ENCODE data around the gene CTNNA2.

Gene CTNNA2

DNA sequence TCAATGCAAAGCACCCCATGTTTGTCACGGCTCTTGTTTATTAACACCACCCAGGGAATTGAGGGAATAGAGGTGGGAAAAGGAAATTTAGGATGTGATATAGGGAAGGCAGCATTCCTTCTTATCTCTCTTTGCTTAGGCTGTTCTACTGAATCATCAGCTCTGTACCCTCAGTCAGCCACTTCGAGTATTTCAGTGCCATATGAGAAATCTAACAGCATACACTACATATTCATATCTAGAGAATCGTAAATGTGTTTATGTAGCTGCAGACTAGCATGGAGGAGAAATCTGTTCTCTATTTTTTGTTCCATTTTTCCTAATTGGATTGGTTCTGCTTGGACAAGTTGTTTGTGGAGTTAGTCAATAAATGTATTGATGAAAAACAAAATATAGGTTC, 187.8 kb downstream of the CTNNA2 start:
- no peak for DNase-seq (ENCODE audit: extremely low read depth in 1 of 2, low read depth in 1 of 2)

DNA sequence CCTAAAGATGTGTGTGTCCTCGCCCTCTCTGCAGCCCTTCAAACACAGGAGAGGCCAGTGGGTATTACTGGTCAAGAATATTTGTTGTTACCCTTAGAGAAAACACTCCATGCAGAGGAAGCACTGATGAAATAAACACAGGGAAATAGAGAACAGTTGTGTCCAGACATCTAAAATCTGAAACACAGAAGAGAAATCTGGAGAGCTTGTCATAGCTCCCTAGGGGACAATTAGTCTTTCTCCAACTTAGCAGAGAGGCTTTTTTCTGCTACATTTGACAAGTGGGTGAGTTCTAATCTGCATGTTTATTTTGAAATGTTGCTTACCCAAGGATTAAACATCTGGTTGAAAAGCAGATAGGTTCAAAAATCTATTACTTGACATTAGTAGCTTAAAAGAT, 190.1 kb downstream of the CTNNA2 start:
- DNase-seq (ENCODE audit: extremely low read depth in 1 of 2, low read depth in 1 of 2), result no peak

DNA sequence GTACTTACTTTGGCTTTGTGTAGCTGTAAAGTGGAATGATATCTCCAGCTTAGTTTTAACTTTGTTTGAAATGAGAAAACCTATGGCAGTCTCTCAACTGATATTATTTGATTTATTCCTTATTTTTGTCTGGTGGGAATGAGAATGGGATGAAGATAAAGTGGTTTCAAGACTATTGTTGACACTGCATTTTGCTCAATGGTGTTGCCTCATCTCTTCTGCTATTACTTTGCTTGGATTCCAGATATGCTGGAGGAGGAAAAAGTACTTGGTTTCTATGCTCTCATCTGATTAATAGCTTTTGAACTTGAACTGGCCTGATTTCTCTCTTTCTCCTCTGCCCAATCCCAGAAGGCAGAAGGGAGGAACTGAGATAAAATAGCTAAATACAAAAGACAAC, 198.2 kb downstream of the CTNNA2 start:
- no peak for DNase-seq (ENCODE audit: extremely low read depth in 1 of 2, low read depth in 1 of 2)

DNA sequence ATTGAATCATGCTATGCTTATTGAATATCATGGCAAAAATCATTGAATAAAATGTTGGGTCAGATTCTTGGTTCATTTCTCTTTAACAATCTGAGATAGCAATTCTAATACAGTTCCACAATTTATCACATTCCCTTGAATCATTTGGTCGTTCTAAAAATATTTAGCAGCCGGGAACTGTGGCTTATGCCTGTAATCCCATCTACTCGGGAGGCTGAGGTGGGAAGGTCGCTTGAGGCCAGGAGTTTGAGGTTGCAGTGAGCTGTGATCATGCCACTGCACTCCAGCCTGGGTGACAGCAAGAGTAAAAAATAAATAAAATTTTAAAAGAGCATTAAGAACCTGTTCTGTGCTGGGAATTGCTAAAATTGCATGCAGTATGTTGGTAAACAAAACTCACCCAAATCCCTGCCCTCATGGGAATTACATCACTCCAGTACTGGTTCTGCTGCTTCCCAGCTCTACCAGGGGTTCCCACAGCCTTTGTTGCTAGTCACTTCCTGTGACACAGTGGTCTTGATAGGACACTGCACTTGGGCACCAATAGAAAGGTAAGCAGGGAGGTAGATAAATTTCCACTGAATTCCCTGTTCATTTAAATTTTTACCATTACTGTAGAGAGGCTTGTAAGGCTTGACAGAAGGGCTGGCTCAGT, 200.4 kb downstream of the CTNNA2 start:
- DNase-seq (ENCODE audit: extremely low read depth in 1 of 2, low read depth in 1 of 2), result no peak

DNA sequence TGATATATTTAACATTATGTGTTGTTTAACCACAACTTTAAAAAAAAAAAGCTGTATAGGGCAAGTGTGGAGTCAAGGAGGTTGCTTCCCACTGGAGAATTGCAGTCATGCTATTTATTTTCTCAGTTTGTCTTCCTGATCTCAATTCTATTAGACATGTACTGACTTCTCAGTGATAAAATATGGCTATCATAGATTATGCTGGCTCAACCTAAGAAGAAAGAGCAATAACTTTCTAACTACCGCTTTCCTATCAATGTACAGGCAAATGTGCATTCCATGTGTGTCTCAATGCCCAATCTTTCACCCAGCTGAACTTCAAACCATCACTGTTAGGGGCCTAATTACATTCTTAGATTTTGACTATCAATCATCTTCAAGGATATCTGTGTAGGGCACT, 201.4 kb downstream of the CTNNA2 start:
- no peak for DNase-seq (ENCODE audit: extremely low read depth in 1 of 2, low read depth in 1 of 2)

DNA sequence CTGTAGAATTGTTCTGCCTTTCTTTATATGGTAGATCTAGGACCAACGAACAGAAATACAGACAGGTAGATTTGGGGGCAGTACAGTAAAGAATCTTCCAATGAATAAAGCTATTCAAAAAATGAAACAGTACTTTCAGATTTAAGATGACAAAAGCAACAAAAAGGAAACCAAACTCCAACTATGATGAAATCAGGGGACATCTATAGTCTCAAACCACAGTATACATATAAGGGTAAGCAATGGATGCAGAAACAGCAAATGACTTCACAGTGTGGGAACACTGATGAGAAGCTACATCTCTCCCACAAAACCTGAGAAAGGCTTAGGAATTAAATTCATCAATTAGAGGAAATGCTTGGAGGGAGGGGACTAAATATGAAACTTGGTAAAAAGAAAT, 202.5 kb downstream of the CTNNA2 start:
- no peak for DNase-seq (ENCODE audit: extremely low read depth in 1 of 2, low read depth in 1 of 2)

DNA sequence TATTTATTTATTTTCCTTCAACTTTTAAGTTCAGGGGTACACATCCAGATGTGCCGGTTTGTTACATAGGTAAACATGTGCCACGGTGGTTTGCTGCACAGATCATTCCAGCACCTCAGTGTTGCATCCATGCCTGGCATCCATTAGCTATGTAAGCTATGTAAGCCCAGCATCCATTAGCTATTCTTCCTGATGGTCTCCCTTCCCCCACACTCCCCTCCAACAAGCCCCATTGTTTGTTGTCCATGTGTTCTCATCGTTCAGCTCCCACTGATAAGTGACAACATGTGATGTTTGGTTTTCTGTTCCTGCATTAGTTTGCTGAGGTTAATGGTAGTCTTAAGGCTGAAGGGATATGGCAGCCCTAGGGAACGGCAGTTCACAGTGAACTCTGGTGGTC, 203.4 kb downstream of the CTNNA2 start:
- DNase-seq (ENCODE audit: extremely low read depth in 1 of 2, low read depth in 1 of 2), result no peak

DNA sequence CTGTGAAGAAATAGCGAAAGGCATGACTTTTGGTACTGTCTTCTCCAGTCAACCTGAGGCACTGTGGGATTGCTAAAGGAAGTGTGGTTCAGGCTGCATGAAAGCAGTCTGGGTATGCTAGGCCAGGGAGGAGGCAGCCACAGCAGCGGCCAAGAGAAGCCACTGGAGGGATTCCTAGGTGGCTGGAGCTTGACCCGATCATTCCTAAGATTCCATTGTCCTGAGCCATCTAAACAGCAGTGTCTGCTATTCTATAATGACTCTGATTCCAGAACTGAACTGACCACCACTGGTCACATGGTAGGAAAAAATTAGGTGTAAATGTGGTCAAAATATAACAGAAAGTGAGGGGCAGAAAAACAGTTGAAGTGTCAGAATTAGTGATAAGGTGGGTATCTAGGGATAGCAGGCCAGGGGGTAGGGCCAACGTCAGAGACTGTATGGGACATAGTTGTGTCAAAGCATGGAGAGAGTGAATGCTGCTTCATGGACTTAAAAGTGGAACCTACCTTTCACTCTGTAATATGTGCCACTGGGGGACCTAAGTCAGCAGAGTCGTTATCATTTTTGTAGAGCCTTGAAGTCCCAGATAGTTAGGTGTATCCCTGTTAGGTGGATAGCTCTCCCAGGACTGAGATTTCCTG, 204.6 kb downstream of the CTNNA2 start:
- DNase-seq (ENCODE audit: extremely low read depth in 1 of 2, low read depth in 1 of 2), result no peak

DNA sequence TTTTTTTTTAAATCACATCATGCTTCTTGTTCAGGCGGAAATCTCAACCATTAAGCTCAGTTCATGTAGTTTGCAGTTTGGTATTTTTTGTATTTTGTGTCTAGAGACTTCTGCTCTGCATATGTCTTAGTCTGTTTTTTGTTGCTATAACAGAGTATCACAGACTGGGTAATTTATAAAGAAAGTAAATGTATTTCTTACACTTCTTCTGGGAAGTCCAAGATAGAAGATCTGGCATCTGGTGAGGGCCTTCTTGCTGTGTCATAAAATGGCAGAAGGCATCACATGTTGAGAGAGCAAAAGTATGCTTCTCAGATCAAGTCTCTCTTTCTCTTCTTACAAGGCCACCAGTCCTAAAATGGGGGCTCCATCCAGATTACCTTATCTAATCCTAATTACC, 208.2 kb downstream of the CTNNA2 start:
- DNase-seq (ENCODE audit: extremely low read depth in 1 of 2, low read depth in 1 of 2), result no peak

DNA sequence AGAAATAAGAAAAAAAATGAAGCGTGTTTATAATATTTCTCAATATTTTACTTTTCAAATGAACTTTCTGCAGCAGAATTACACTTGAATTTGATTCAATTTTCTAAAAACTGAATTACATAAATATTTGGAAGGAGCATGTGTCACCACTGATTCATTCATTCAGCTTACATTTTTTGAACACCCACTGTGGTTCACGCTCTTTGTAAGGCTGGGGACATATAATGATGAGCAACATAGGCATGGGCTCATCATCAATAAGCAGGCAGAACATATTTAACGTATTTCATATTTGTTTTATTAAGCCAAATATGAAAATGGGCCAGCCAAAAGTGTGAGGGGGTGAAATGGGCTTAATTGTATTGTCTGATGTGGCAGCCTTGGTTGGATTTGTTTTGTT, 209.1 kb downstream of the CTNNA2 start:
- no peak for DNase-seq (ENCODE audit: extremely low read depth in 1 of 2, low read depth in 1 of 2)

DNA sequence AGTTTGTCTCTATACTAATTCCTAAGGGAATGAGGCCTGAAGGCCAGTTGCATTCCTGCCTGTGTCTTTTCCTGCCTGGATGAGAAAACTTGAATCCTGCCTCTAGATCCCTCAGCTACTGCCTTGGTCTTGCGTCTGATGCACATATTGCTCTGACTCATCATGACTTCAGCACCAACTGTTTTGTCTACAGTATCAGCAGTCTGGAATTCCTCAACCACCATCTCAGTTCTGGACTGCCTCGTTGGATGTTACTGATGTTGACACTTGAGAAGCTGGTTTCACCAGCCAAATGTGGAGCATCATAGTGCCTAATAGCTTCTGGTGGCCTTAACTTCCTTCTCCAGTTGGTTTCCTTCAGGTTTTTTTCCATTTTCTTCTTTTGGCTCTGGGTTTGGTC, 211.0 kb downstream of the CTNNA2 start:
- DNase-seq (ENCODE audit: extremely low read depth in 1 of 2, low read depth in 1 of 2), result no peak

DNA sequence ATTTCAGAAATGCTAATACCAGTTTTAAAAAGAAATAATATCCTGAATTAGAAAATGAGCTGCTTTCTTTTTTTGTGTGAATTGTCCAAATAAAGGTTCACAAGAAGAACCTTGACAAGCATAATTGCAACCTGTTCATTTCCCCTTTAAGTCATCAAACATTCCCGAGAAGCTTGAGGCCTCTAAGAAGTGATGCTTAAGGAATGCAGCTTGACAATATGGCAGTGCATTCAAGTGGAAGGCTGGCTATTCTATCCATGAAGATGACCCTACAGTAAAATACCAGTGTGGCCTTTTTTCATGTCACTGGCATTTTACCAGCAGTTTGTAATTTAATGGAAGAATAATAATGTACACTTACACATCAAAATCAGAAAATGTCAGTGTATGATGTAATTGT, 216.7 kb downstream of the CTNNA2 start:
- no peak for DNase-seq (ENCODE audit: extremely low read depth in 1 of 2, low read depth in 1 of 2)

DNA sequence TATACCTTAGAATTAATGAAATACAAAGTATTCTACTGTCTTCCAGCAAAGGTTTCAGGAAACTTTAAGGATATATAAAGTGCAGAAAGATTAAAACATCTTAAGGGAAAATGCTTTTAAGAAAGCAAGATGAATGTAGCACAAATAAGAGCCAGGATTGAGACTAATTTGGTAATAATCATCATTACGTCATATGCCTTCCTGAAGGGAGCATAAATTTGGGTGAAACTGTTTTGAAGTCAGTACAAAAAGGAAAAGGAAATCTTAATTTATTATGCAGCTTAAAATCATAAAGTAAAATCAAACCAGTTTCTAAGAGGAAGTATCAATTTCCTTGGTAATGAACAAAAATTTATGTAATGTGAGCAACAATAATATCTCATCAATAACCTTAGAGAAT, 221.7 kb downstream of the CTNNA2 start:
- DNase-seq (ENCODE audit: extremely low read depth in 1 of 2, low read depth in 1 of 2), result no peak

DNA sequence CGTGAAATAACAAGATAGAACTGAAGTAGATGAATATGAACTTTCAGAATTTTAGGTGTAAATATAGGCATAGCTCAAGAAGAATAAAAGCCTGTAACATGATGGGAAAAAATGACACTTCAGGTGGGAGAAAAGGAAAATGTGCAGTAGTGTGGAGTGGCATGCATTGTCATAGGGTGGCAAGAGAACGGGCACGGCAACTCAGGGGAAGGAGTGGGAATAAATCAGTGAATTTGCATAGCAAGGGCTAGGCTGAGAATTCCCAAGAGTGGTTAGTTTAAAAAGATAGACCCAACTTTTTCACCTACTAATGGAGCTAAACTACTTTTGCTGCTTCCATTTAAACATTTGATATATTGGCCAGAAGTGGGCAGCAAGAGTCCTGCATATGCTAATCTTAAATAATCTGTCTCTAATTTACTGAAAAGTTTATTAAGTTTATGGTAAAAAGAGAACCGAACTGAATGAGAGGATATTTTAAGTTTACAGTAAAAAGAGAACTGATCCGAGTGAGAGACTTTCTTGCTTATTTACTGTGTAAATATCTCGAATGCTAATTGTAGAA, 228.1 kb downstream of the CTNNA2 start:
- no peak for DNase-seq (ENCODE audit: extremely low read depth in 1 of 2, low read depth in 1 of 2)

DNA sequence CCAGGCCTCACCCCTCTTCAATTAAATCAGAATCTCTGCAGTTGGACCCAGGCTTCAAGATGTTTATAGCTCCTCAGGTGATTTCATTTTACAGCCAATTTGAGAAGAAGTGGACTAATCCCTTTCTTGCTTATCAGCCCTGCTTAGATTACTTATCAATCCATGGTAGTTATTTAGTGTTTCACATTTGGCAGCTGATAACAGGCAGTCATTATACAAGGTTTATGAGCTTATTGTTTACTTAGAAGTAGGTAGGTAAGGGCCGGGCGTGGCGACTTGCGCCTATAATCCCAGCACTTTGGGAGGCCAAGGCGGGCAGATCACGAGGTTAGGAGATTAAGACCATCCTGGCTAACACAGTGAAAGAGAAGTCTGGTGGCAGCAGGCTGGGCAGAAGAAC, 237.5 kb downstream of the CTNNA2 start:
- DNase-seq (ENCODE audit: extremely low read depth in 1 of 2, low read depth in 1 of 2), result no peak

DNA sequence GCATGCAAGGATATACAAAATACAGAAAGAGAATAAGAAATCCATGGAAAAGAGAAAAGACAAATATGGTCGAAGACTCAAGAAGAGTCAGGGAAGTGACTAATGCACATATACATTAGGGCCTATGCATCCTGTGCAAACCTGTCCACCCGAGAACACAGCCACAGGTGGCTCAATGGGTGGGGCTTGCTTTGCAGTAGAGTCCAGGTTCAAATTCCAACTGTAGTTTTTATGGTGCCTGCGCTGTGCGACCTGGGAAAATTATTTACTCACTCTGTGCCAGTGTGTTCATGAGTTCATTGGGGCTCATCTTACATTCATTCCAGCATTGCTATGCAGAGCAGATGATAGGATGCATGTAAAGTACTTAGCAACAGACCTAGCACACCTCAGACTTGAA, 244.7 kb downstream of the CTNNA2 start:
- DNase-seq (ENCODE audit: extremely low read depth in 1 of 2, low read depth in 1 of 2), result no peak

DNA sequence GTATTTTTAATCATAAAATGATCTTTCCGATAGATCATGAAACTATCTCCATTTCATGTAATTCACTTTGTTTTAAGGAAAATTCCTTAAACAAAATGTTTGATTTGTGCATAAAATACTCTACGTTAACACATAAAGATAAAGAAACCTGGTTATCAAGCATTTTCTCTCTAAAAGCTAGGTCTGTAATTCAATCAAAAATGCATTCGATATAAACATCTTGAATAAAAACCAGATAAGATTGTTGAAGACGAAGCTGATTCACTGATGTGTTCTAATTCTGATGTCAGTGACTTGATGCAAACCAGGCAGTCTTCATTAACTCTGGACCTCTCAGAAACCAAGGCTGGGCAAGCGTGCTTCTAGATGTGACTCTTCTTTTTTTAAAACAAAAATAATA, 245.2 kb downstream of the CTNNA2 start:
- DNase-seq (ENCODE audit: extremely low read depth in 1 of 2, low read depth in 1 of 2), result no peak

DNA sequence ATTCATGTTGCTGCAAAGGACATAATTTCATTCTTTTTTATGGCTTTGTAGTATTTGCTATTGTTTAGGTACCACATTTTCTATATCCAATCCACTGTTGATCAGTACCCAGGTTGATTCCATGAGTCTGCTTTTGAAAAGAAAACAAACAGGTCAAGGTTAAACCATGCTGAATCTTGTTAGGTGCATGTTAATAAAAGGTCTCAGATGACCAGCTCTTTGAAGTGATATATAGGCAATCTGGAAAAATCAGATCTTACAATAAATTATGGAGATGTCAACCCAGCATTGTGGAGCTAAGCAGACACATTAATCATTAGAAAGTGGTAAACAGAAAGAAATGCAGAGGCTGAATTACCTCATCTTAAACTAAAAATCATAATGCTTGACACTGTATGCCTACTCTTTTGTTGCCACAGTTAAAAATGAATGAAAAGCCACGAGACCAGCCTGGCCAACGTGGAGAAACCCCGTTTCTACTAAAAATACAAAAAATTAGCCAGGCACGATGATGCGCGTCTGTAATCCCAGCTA, 246.0 kb downstream of the CTNNA2 start:
- DNase-seq (ENCODE audit: extremely low read depth in 1 of 2, low read depth in 1 of 2), result no peak

DNA sequence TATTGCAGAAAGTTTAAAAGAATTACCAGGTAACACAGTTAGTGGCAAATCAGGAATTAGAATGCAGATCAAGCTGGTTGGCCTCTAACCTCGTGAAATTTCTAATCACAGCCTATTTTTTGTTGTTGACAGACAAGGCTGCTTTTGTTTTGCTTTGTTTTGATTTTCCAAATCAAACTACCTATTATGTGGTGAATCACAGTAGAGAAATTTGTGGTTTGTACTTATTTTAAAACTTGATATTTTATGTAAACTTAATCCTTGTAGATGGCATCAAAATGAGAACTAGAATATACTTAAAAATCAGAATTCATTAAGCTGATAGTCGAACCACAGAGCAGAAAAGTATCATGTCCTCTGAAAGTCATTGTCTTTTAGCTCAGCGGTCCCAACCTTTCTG, 258.1 kb downstream of the CTNNA2 start:
- no peak for DNase-seq (ENCODE audit: extremely low read depth in 1 of 2, low read depth in 1 of 2)

DNA sequence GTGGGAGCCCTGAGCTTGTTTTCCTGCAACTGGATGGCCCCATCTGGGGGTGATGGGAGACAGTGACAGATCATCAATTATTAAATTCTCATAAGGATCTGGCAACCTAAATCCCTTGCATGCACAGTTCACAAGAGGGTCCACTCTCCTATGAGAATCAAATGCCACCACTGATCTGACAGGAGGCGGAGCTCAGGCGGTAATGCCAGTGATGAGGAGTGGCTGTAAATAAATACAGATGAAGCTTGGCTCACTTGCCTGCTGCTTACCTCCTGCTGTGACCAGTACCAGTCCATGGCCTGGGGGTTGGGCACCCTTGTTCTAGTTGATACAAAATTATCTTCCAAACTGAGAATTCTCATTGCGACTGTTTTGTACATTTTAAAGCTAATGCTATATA, 258.6 kb downstream of the CTNNA2 start:
- DNase-seq (ENCODE audit: extremely low read depth in 1 of 2, low read depth in 1 of 2), result no peak

DNA sequence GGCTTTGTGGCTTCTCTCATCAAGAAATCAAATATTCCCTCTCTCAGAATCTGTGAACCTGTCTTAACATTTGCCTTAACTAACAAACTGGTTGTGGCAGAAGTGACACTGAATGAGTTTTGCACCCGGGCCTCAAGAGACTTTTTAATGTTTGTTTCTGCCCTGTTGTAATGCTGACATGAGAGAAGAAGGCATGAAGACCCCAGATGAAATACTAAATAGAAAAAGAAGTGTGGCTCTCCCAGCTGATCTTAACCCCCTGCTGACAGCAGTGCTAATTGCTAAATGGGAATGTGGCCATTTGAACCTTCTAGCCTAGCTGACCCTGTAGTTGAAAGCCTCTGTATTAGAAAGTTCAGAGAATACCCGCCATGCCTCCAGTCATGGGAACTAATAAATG, 261.2 kb downstream of the CTNNA2 start:
- DNase-seq (ENCODE audit: extremely low read depth in 1 of 2, low read depth in 1 of 2), result no peak

DNA sequence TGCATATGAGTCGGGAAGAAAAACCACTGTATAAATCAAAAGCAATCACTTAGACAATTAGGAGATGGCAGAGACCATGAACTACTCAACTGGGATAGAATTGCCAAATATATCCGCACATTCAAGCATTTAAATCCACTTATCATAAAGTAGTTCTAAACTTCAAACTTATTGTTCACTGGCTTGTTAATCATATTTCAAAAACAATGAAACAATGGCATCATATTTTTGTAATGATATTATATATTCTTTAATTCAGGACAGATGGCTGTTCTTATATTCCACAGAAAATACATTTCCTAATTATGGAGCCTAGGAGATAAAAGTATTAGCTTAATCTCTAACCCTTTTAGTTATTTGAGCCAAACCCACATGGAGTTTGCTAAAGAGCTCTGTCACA, 263.6 kb downstream of the CTNNA2 start:
- no peak for DNase-seq (ENCODE audit: extremely low read depth in 1 of 2, low read depth in 1 of 2)

DNA sequence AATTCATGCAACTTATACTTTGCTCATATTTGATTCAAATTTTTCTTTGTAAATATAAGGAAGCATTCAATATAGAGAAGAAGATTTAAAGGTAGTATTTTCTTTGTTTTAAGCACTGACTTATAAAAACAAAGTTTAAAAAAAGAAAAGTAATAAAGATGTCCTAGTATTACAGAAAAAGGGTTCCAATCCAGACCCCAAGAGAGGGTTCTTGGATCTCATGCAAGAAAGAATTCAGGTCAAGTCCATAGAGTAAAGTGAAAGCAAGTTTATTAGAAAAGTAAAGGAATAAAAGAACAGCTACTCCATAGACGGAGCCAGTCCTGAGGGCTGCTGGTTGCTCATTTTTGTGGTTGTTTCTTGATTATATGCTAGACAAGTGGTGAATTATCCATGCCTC, 267.9 kb downstream of the CTNNA2 start:
- no peak for DNase-seq (ENCODE audit: extremely low read depth in 1 of 2, low read depth in 1 of 2)
